MM.1S (cell line): ENCODE measurements around the gene NUDT1.

Source experiments
- DNase-seq: peaks from one replicate; pipeline ENCODE4 v3.0.0-alpha.2; 2015
- H2AFZ ChIP-seq: fragments of 300-600 bp; sonication (generic); 2 replicates; pipeline ENCODE4 v1.6.0; 2016; ENCODE audit warnings: antibody characterized with exemption, low read length
- H3F3A ChIP-seq: fragments of 300-600 bp; sonication (generic); 2 replicates; pipeline ENCODE4 v1.6.1; 2016; ENCODE audit warnings: mild to moderate bottlenecking, antibody characterized with exemption, low read length, moderate library complexity, mixed read lengths; ENCODE audit not compliant: insufficient read depth
- H3K27ac ChIP-seq: fragments of 300-600 bp; sonication (generic); 2 replicates; pipeline ENCODE4 v1.5.1; 2016; ENCODE audit warnings: mild to moderate bottlenecking, low read length
- H3K27me3 ChIP-seq: fragments of 300-600 bp; sonication (generic); replicated peaks from 2 replicates; pipeline ENCODE4 v1.6.0; 2016; ENCODE audit warnings: low read length; ENCODE audit not compliant: insufficient read depth
- H3K36me3 ChIP-seq: fragments of 300-600 bp; sonication (generic); replicated peaks from 2 replicates; pipeline ENCODE4 v1.6.1; 2016; ENCODE audit warnings: mild to moderate bottlenecking, low read length, mixed read lengths; ENCODE audit not compliant: insufficient read depth
- H3K4me1 ChIP-seq: fragments of 300-600 bp; sonication (generic); 2 replicates; pipeline ENCODE4 v1.6.1; 2016; ENCODE audit warnings: low read length, mixed read lengths
- H3K4me2 ChIP-seq: fragments of 300-600 bp; sonication (generic); 2 replicates; pipeline ENCODE4 v1.6.0; 2016; ENCODE audit warnings: low read depth, low read length
- H3K4me3 ChIP-seq: fragments of 300-600 bp; sonication (generic); 2 replicates; pipeline ENCODE4 v1.5.1; 2016; ENCODE audit warnings: low read length, mixed read lengths
- H3K79me2 ChIP-seq: fragments of 300-600 bp; sonication (generic); 2 replicates; pipeline ENCODE4 v1.6.1; 2016; ENCODE audit warnings: mixed run types, low read length, mixed read lengths
- H3K9ac ChIP-seq: fragments of 300-600 bp; sonication (generic); 2 replicates; pipeline ENCODE4 v1.6.1; 2016; ENCODE audit warnings: low read length, mixed read lengths
- H3K9me2 ChIP-seq: fragments of 300-600 bp; sonication (generic); replicated peaks from 2 replicates; pipeline ENCODE4 v1.6.1; 2016; ENCODE audit warnings: mild to moderate bottlenecking, low read length, mixed read lengths; ENCODE audit not compliant: insufficient read depth
- H3K9me3 ChIP-seq: fragments of 300-600 bp; sonication (generic); replicated peaks from 2 replicates; pipeline ENCODE4 v1.6.1; 2016; ENCODE audit warnings: mild to moderate bottlenecking, low read length, mixed read lengths; ENCODE audit not compliant: insufficient read depth
- H4K20me1 ChIP-seq: fragments of 300-600 bp; sonication (generic); 2 replicates; pipeline ENCODE4 v1.6.1; 2016; ENCODE audit warnings: mild to moderate bottlenecking, low read length, moderate library complexity, mixed read lengths; ENCODE audit not compliant: insufficient read depth
- EZH2 ChIP-seq: fragments of 300-600 bp; sonication (generic); optimal IDR thresholded peaks from 2 replicates; pipeline ENCODE3; 2017; ENCODE audit warnings: low read depth, mild to moderate bottlenecking, antibody characterized with exemption, low read length, mixed read lengths
- EZH2phosphoT487 ChIP-seq: fragments of 300-600 bp; sonication (generic); IDR thresholded peaks from 2 replicates; pipeline ENCODE4 v1.6.1; 2018; ENCODE audit warnings: antibody characterized with exemption, low read length
- TF ChIP-seq, protein P1 (sequence below): fragments of 300-600 bp; sonication (generic); IDR thresholded peaks from 2 replicates; pipeline ENCODE4 v1.5.1; 2016; ENCODE audit warnings: antibody characterized with exemption, low read length, mixed read lengths

The NUDT1 gene

DNA sequence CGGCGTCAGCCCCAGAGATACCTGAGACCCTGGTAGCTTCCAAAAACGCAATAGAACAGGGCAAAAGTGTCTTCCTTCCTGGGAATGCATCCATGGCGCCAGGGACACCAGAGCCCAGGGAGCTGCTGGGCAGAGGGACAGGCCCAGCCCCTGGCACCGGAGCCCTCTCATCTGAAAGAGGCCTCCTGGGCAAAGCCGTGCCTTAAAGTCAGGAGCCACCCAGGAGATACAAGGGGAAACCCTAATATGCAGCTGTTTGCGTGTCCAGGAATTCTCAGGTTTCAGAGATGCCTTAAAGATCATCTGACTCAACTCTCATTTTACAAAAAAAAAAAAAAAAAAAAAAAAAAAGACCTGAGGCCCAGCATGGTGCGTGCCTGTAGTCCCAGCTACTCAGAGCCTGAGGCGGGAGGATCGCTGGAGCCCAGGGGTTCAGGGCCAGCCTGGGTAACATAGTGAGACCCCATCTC lies 28.0 kb downstream of the NUDT1 start:
- Histone ChIP-seq H3F3A (no peaks in the 10 kb centered on the region), H3K4me2 (no peak overlapping the region), H3K9me3 (no peaks in the 10 kb centered on the region), H3K4me3 (no peak overlapping the region), H3K36me3 (no peaks in the 10 kb centered on the region), H3K27me3 (no peaks in the 10 kb centered on the region), H3K9ac (no peak overlapping the region), H4K20me1 (no peaks in the 10 kb centered on the region), H3K4me1 (no peaks in the 10 kb centered on the region), H3K79me2 (no peaks in the 10 kb centered on the region), H3K9me2 (no peaks in the 10 kb centered on the region), H2AFZ (no peak overlapping the region), H3K27ac (no peak overlapping the region)
- DNase-seq, result no peak
- TF ChIP-seq EZH2phosphoT487 (no peak), EZH2 (no peak)
- TF ChIP-seq, protein P1, sequence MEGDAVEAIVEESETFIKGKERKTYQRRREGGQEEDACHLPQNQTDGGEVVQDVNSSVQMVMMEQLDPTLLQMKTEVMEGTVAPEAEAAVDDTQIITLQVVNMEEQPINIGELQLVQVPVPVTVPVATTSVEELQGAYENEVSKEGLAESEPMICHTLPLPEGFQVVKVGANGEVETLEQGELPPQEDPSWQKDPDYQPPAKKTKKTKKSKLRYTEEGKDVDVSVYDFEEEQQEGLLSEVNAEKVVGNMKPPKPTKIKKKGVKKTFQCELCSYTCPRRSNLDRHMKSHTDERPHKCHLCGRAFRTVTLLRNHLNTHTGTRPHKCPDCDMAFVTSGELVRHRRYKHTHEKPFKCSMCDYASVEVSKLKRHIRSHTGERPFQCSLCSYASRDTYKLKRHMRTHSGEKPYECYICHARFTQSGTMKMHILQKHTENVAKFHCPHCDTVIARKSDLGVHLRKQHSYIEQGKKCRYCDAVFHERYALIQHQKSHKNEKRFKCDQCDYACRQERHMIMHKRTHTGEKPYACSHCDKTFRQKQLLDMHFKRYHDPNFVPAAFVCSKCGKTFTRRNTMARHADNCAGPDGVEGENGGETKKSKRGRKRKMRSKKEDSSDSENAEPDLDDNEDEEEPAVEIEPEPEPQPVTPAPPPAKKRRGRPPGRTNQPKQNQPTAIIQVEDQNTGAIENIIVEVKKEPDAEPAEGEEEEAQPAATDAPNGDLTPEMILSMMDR, result no peak

DNA sequence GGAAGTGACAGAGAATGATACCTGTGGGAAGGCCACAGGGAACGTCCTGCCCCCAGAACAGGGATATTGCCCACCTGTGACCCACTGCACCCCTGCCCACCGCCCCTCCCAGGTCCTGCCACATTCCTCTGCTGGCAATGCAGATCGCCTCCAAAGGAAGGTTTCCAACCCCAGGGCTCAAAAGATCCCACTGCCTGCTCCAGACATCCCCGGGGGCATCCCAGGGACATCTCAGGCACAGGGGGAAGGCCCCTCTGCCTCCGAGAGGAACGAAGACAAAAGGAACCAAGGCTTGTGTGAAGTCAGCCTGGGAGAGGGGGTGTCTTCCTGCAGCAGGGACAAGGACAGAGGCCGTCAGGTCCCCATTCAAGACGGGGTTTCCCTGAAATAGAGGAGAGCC lies 28.5 kb downstream of the NUDT1 start:
- Histone ChIP-seq H4K20me1 (no peaks in the 10 kb centered on the region), H3K4me1 (no peaks in the 10 kb centered on the region), H3K9ac (no peak overlapping the region), H3K27me3 (no peaks in the 10 kb centered on the region), H3K36me3 (no peaks in the 10 kb centered on the region), H3K79me2 (no peaks in the 10 kb centered on the region), H3K4me2 (no peak overlapping the region), H3K4me3 (no peak overlapping the region), H3F3A (no peaks in the 10 kb centered on the region), H3K9me3 (no peaks in the 10 kb centered on the region), H3K27ac (no peak overlapping the region), H2AFZ (no peak overlapping the region), H3K9me2 (no peaks in the 10 kb centered on the region)
- TF ChIP-seq EZH2 (no peak), EZH2phosphoT487 (no peak)
- TF ChIP-seq, protein P1, result no peak
- DNase-seq, result no peak

DNA sequence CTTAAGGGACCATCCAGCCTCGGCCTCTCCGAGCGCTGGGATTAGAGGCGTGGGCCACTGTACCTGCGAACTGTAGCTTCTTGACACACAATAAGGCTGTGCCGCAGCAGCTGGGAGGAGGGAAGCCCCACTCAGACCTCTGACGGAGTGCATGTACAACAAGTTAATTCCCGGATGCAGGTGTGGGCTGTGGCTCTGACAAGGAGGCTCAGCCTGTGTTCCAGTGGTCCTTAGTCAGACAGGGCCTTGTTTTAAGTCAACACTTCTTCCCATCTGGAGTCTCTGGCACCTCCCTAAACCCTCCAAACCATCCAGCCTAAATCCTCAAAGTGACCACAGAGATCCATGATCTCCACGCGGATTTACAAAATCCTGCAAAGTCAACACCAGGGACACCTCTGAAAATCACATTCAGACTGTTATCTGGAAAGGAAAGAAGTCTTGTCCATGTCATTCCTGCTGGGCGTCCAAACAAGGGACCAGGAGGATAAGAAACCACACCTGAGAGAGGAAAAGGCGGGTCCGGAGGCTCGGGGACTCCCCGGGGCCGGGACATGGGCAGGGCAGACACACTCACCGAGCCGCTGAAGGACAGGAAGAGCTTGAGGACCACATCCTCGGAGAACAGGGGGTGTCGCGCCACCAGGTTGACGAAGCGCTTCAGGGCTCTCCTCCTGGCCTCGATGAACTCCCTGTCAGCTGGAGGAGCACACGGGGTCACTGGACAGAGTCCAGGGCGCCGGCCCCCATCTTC lies 29.4 kb downstream of the NUDT1 start:
- no peaks in the 10 kb centered on the region for H3K27me3 ChIP-seq
- no peaks in the 10 kb centered on the region for H3F3A ChIP-seq
- H4K20me1 ChIP-seq, result no peaks in the 10 kb centered on the region
- no peaks in the 10 kb centered on the region for H3K9me3 ChIP-seq
- H3K36me3 ChIP-seq, result no peaks in the 10 kb centered on the region
- no peaks in the 10 kb centered on the region for H3K9me2 ChIP-seq
- no peak for DNase-seq
- no peaks in the 10 kb centered on the region for H3K79me2 ChIP-seq
- TF ChIP-seq EZH2 (no peak), EZH2phosphoT487 (no peak)
- TF ChIP-seq, protein P1, result no peak
- no peak overlapping the region for H3K4me2 ChIP-seq
- H3K4me3 ChIP-seq, result no peak overlapping the region
- H2AFZ ChIP-seq, result no peak overlapping the region
- no peaks in the 10 kb centered on the region for H3K4me1 ChIP-seq
- no peak overlapping the region for H3K27ac ChIP-seq
- H3K9ac ChIP-seq, result no peak overlapping the region
